GM12878 (cell line): ENCODE results near the gene RIMBP2. TPM values are rescaled to one million over a fixed set of nuclear protein-coding genes. Genes with fewer than 3 reads are reported as not detected.

ENCODE experiments used
- ATAC-seq: fragments of 200-7000 bp; cut with Tn5 transposase; 3 replicates; pipeline ENCODE4 v1.9.1; 2020; ENCODE audit warnings: mild to moderate bottlenecking, moderate library complexity
- BruUV-seq: library from RNA; stranded (reverse); fragments of 400-500 nt; replicated peaks from 2 replicates; lab custom pipeline; 2021; lab: Mats Ljungman, UMichigan
- CTCF ChIA-PET: fragments of 300-600 bp; sonication (Branson Sonifier 250); formaldehyde crosslinking; extraction: SDS; loops from one replicate; lab custom pipeline; 2021; ENCODE audit warnings: inconsistent platforms; lab: Yijun Ruan, JAX
- POLR2A ChIA-PET: fragments of 350-600 bp; formaldehyde crosslinking; extraction: SDS; loops from one replicate; lab custom pipeline; 2021; ENCODE audit warnings: inconsistent platforms; lab: Charles Lee
- RAD21 ChIA-PET: fragments of 300-600 bp; sonication (Branson Sonifier 250); formaldehyde crosslinking; loops from one replicate; lab custom pipeline; 2023; ENCODE audit warnings: antibody characterized with exemption; ENCODE audit not compliant: unreplicated experiment; lab: Charles Lee
- SMC1A ChIA-PET: fragments of 300-600 bp; sonication (Branson Sonifier 250); formaldehyde crosslinking; loops from one replicate; lab custom pipeline; 2023; ENCODE audit not compliant: unreplicated experiment, uncharacterized antibody; lab: Charles Lee
- DNase-seq: peaks from one replicate; pipeline ENCODE4 v3.0.0-alpha.2; 2011; ENCODE audit warnings: low read depth, low spot score
- FAIRE-seq: peaks from 3 replicates; lab custom pipeline; 2011; peaks lifted over from hg19 to GRCh38; lab: Jason Lieb, UNC
- H2AFZ ChIP-seq: 2 replicates; pipeline ENCODE4 v1.6.0; 2011; ENCODE audit warnings: low read depth, low read length, control low read depth; ENCODE audit not compliant: control insufficient read depth
- H3K27ac ChIP-seq: 2 replicates; pipeline ENCODE4 v1.5.1; 2011; ENCODE audit warnings: control low read depth; ENCODE audit not compliant: control insufficient read depth, insufficient read depth
- H3K27me3 ChIP-seq, 2 experiments: replicated peaks in 1 of 2; 2 replicates each; pipeline versions ENCODE4 v1.6.0 to v1.6.1; 2011; ENCODE audit warnings: low read length in 1 of 2; ENCODE audit not compliant: control insufficient read depth in 2 of 2, insufficient read depth in 2 of 2
- H3K36me3 ChIP-seq, 2 experiments: 2 replicates each; pipeline ENCODE4 v1.5.1; 2011; ENCODE audit warnings: low read length in 1 of 2; ENCODE audit not compliant: control insufficient read depth in 2 of 2, insufficient read depth in 2 of 2
- H3K4me1 ChIP-seq: 2 replicates; pipeline ENCODE4 v1.6.1; 2011; ENCODE audit warnings: mild to moderate bottlenecking, low read length, moderate library complexity, mixed read lengths; ENCODE audit not compliant: control insufficient read depth, insufficient read depth
- H3K4me2 ChIP-seq: 2 replicates; pipeline ENCODE4 v1.6.0; 2011; ENCODE audit warnings: control low read depth; ENCODE audit not compliant: control insufficient read depth, insufficient read depth
- H3K4me3 ChIP-seq: fragments of 200-600 bp; sonication (generic); 2 replicates; pipeline ENCODE4 v1.5.1; 2016
- H3K79me2 ChIP-seq: 2 replicates; pipeline ENCODE4 v1.6.0; 2011; ENCODE audit warnings: low read length; ENCODE audit not compliant: control insufficient read depth, insufficient read depth
- H3K9ac ChIP-seq: 2 replicates; pipeline ENCODE4 v1.8.0; 2011; ENCODE audit warnings: low read length, control low read depth, mixed read lengths; ENCODE audit not compliant: control insufficient read depth, insufficient read depth
- H3K9me3 ChIP-seq: replicated peaks from 3 replicates; pipeline ENCODE4 v1.5.1; 2011; ENCODE audit warnings: mild to moderate bottlenecking, low read length; ENCODE audit not compliant: control insufficient read depth, insufficient read depth
- H4K20me1 ChIP-seq: 2 replicates; pipeline ENCODE4 v1.6.0; 2011; ENCODE audit not compliant: control insufficient read depth, insufficient read depth
- CHD2 ChIP-seq: IDR thresholded peaks from 2 replicates; pipeline ENCODE4 v1.6.1; 2011; ENCODE audit warnings: low read depth, low read length, improper control_type of control experiment, borderline replicate concordance
- ETV6 ChIP-seq, 2 experiments: fragments of 450-650 bp in 1 of 2; IDR thresholded peaks in 1 of 2; conservative IDR thresholded peaks in 1 of 2; 2 replicates each; pipeline ENCODE4 v1.6.1; 2014; ENCODE audit warnings: antibody characterized with exemption in 1 of 2, borderline replicate concordance in 1 of 2, low read depth in 1 of 2, mild to moderate bottlenecking in 1 of 2, moderate library complexity in 1 of 2
- IRF5 ChIP-seq: fragments of 450-650 bp; IDR thresholded peaks from 2 replicates; pipeline ENCODE4 v1.6.1; 2017; ENCODE audit warnings: borderline replicate concordance
- LARP7 ChIP-seq: fragments of 450-650 bp; IDR thresholded peaks from 2 replicates; pipeline ENCODE4 v1.6.1; 2017; ENCODE audit warnings: mild to moderate bottlenecking
- MEF2B ChIP-seq: fragments of 450-650 bp; IDR thresholded peaks from 2 replicates; pipeline ENCODE4 v1.6.1; 2018; ENCODE audit warnings: mild to moderate bottlenecking, moderate library complexity; ENCODE audit not compliant: partially characterized antibody, poor library complexity, severe bottlenecking
- MLLT1 ChIP-seq: fragments of 450-650 bp; IDR thresholded peaks from 2 replicates; pipeline ENCODE4 v1.6.1; 2016; ENCODE audit warnings: mild to moderate bottlenecking
- TARDBP ChIP-seq: IDR thresholded peaks from 2 replicates; pipeline ENCODE4 v1.6.1; 2016; ENCODE audit warnings: borderline replicate concordance
- WGBS: methylation state at CpG from one replicate; pipeline ENCODE4 v1.1.6; 2016; ENCODE audit warnings: low lambda C conversion rate; ENCODE audit not compliant: insufficient replicate concordance, insufficient coverage; ENCODE audit errors: missing lambda C conversion rate; 5-methylcytosine and 5-hydroxymethylcytosine counted together
- in situ Hi-C: fragments of 300-500 bp; cut with MboI; formaldehyde crosslinking; loops from 9 replicates; pipeline ENCODE4 v1.14.3; 2018; ENCODE audit warnings: mixed read lengths
- intact Hi-C: fragments of 100-400 bp; cut with micrococcal nuclease; formaldehyde crosslinking; loops from one replicate; pipeline ENCODE4 v1.14.2; 2022; ENCODE audit not compliant: unreplicated experiment
- polyA plus RNA-seq, 11 experiments: library from polyadenylated mRNA; depleted of rRNA in 4 of 11; unstranded in 6 of 11; stranded (reverse) in 5 of 11; fragments of >200 nt; fragmentation: Nextera tagmentation in 4 of 11; fragmentation: Illumina TruSeq in 1 of 11; extraction: Ambion mirVana in 4 of 11; extraction: Trizol in 1 of 11; gene quantifications; 1 replicate in 1 of 11; 2 replicates in 10 of 11; pipeline versions ENCODE4 v1.2.1 to v1.2.3, GENCODE V29; 2011 to 2016; ENCODE audit warnings: inconsistent platforms in 2 of 11, missing spikeins in 2 of 11, low read depth in 1 of 11
- total RNA-seq, 4 experiments: library from RNA; depleted of rRNA in 3 of 4; stranded (reverse); fragments of >200 nt in 3 of 4; fragmentation: Illumina TruSeq in 1 of 4; extraction: Trizol in 1 of 4; gene quantifications; 2 replicates each; pipeline versions ENCODE4 v1.2.1 to v1.2.3, GENCODE V29; 2013 to 2021

Gene RIMBP2
- total and polyA plus RNA-seq, 10 of the 15 experiments (the other 5 are each of a cell fraction or from before 2014, with no cell fraction given) = 0.04 to 2.9 (median 0.07) TPM; not detected in 1

- Histone ChIP-seq H3K4me2 (no peak overlapping the region), H3K9ac (no peak overlapping the region), H3K36me3 (no peaks in the 10 kb centered on the region), H3K79me2 (no peaks in the 10 kb centered on the region), H3K4me1 (no peaks in the 10 kb centered on the region)
- SMC1A ChIA-PET = no interaction called here
- ATAC-seq (no peak), FAIRE-seq (no peak), DNase-seq (no peak)
- in situ Hi-C loops = no loop called here
- RAD21 ChIA-PET = no interaction called here
- no peak for TF ChIP-seq ETV6 (conservative IDR thresholded peaks at IDR 0.05 in 1 of 2, IDR thresholded peaks at IDR 0.05 in 1 of 2; ENCODE audit: borderline replicate concordance in 1 of 2, low read depth in 1 of 2)
- TF ChIP-seq TARDBP = no peak
- no peak for TF ChIP-seq MLLT1
- no peak for TF ChIP-seq CHD2
- no peak for TF ChIP-seq MEF2B
- no peak for TF ChIP-seq IRF5
- TF ChIP-seq LARP7 = no peak
- TF ChIP-seq, all 136 proteins: peak for 0
- Histone ChIP-seq H3K27ac (no peak overlapping the region), H2AFZ (no peak overlapping the region), H4K20me1 (no peaks in the 10 kb centered on the region), H3K4me3 (no peak overlapping the region), H3K27me3 (no peaks in the 10 kb centered on the region), H3K9me3 (no peaks in the 10 kb centered on the region; the same call in 2 of the 3 replicates)
- intact Hi-C loops = no loop called here
- ChIA-PET POLR2A (no interaction called here), CTCF (no interaction called here)
- no TSS peak for BruUV-seq
- 23% methylated on average over 7 of the region's 9 CpGs for WGBS
Measured at GRCh38 chr12:130729344-130729743, 13.2 kb upstream of the RIMBP2 start.
